HepG2 (cell line): ENCODE measurements around the gene VPS11. TPM values are rescaled to one million over a fixed set of nuclear protein-coding genes. Genes with fewer than 3 reads are reported as not detected.

Source experiments
- ATAC-seq: fragments of 200-7000 bp; cut with Tn5 transposase; 3 replicates; pipeline ENCODE4 v1.9.1; 2020; ENCODE audit warnings: mild to moderate bottlenecking, moderate library complexity
- BruUV-seq: library from RNA; stranded (reverse); fragments of 400-500 nt; replicated peaks from 2 replicates; lab custom pipeline; 2021; lab: Mats Ljungman, UMichigan
- CTCF ChIA-PET: fragments of 300-600 bp; formaldehyde crosslinking; extraction: SDS; loops from one replicate; lab custom pipeline; 2021; ENCODE audit warnings: low total read pairs, inconsistent platforms, low intra/inter-chr PET ratio; lab: Yijun Ruan, JAX
- POLR2A ChIA-PET: fragments of 350-600 bp; sonication (Branson Sonifier 250); formaldehyde crosslinking; loops from one replicate; lab custom pipeline; 2020; ENCODE audit warnings: antibody characterized with exemption, inconsistent platforms; lab: Yijun Ruan, JAX
- DNase-seq: peaks from one replicate; pipeline ENCODE4 v3.0.0-alpha.2; 2015; ENCODE audit warnings: low spot score
- FAIRE-seq: peaks from 3 replicates; lab custom pipeline; 2011; peaks lifted over from hg19 to GRCh38; lab: Jason Lieb, UNC
- H2AFZ ChIP-seq: one replicate; pipeline ENCODE4 v1.6.1; 2011; ENCODE audit warnings: low read length, inconsistent platforms
- H3K27ac ChIP-seq: fragments of 300-600 bp; 3 replicates; pipeline ENCODE4 v1.8.0; 2011; ENCODE audit warnings: mixed run types, mild to moderate bottlenecking, mixed read lengths, low read length, inconsistent platforms; ENCODE audit not compliant: insufficient read depth; ENCODE audit errors: extremely low read length
- H3K27me3 ChIP-seq, 2 experiments: fragments of 200-600 bp in 1 of 2; 2 replicates in 1 of 2; 3 replicates in 1 of 2; pipeline versions ENCODE4 v1.6.0 to v1.8.0; 2011; ENCODE audit warnings: low read length in 2 of 2, mild to moderate bottlenecking in 2 of 2, moderate library complexity in 2 of 2, inconsistent platforms in 1 of 2; ENCODE audit not compliant: insufficient read depth in 2 of 2, control insufficient read depth in 1 of 2
- H3K36me3 ChIP-seq, 2 experiments: fragments of 200-600 bp in 1 of 2; replicated peaks in 1 of 2; 2 replicates in 1 of 2; 3 replicates in 1 of 2; pipeline versions ENCODE4 v1.5.1 to v1.8.0; 2011; ENCODE audit warnings: low read length in 2 of 2, inconsistent platforms in 1 of 2; ENCODE audit not compliant: insufficient read depth in 2 of 2, control insufficient read depth in 1 of 2
- H3K4me1 ChIP-seq: 2 replicates; pipeline ENCODE4 v1.5.1; 2012; ENCODE audit warnings: low read length, inconsistent platforms; ENCODE audit not compliant: insufficient read depth
- H3K4me2 ChIP-seq: 2 replicates; pipeline ENCODE4 v1.6.0; 2011; ENCODE audit warnings: low read depth, low read length, inconsistent platforms
- H3K4me3 ChIP-seq, 3 experiments: fragments of 200-600 bp in 1 of 3; sonication (generic), shearing (Covaris generic) in 1 of 3; replicated peaks in 1 of 3; 2 replicates each; pipeline ENCODE4 v1.5.1; 2011 to 2016; ENCODE audit warnings: low read length in 3 of 3, inconsistent platforms in 2 of 3, low read depth in 2 of 3, mild to moderate bottlenecking in 2 of 3, control low read depth in 1 of 3, mixed read lengths in 1 of 3; ENCODE audit not compliant: insufficient read depth in 1 of 3
- H3K79me2 ChIP-seq: one replicate; pipeline ENCODE4 v1.6.1; 2011; ENCODE audit warnings: low read length, inconsistent platforms; ENCODE audit not compliant: insufficient read depth
- H3K9ac ChIP-seq: 2 replicates; pipeline ENCODE4 v1.6.0; 2011; ENCODE audit warnings: mild to moderate bottlenecking, low read depth, low read length, inconsistent platforms; ENCODE audit not compliant: insufficient read depth
- H3K9me3 ChIP-seq: 2 replicates; pipeline ENCODE4 v1.5.1; 2012; ENCODE audit warnings: mild to moderate bottlenecking, low read length
- H4K20me1 ChIP-seq: 2 replicates; pipeline ENCODE4 v1.6.0; 2011; ENCODE audit warnings: inconsistent platforms, mild to moderate bottlenecking, low read length, moderate library complexity; ENCODE audit not compliant: insufficient read depth
- CAMTA2 ChIP-seq: sonication (generic); formaldehyde crosslinking; IDR thresholded peaks from 2 replicates; pipeline ENCODE4 v1.4.0; 2020; ENCODE audit warnings: mild to moderate bottlenecking, missing genetic modification reagents, borderline replicate concordance
- KDM1A ChIP-seq: IDR thresholded peaks from 2 replicates; pipeline ENCODE4 v1.6.1; 2016; ENCODE audit warnings: missing compliant biosample characterization
- KDM6A ChIP-seq: IDR thresholded peaks from 2 replicates; pipeline ENCODE4 v1.6.1; 2016; ENCODE audit warnings: low read depth
- KLF12 ChIP-seq: sonication (generic); formaldehyde crosslinking; IDR thresholded peaks from 2 replicates; pipeline ENCODE4 v1.4.0; 2020; ENCODE audit warnings: missing genetic modification reagents, borderline replicate concordance
- MTA3 ChIP-seq: sonication (generic); formaldehyde crosslinking; IDR thresholded peaks from 2 replicates; pipeline ENCODE4 v1.4.0; 2020; ENCODE audit warnings: missing genetic modification reagents
- NFIC ChIP-seq: IDR thresholded peaks from 2 replicates; pipeline ENCODE4 v1.6.1; 2012; ENCODE audit warnings: mild to moderate bottlenecking, low read length, inconsistent platforms
- PCBP1 ChIP-seq: fragments of 200-400 bp; formaldehyde crosslinking; IDR thresholded peaks from 2 replicates; pipeline ENCODE4 v1.6.1; 2017; ENCODE audit warnings: mild to moderate bottlenecking, low read depth, low read length, borderline replicate concordance
- RBFOX2 ChIP-seq: fragments of 200-400 bp; formaldehyde crosslinking; IDR thresholded peaks from 2 replicates; pipeline ENCODE4 v1.6.1; 2017; ENCODE audit warnings: low read depth, mild to moderate bottlenecking, low read length
- SALL2 ChIP-seq: sonication (generic); formaldehyde crosslinking; IDR thresholded peaks from 2 replicates; pipeline ENCODE4 v1.8.1; 2023; ENCODE audit warnings: mild to moderate bottlenecking, missing genetic modification reagents, inconsistent platforms
- ZBTB21 ChIP-seq: sonication (generic); formaldehyde crosslinking; IDR thresholded peaks from 2 replicates; pipeline ENCODE4 v1.4.0; 2020; ENCODE audit warnings: missing genetic modification reagents
- ZNF121 ChIP-seq: sonication (generic); formaldehyde crosslinking; IDR thresholded peaks from 2 replicates; pipeline ENCODE4 v1.5.0; 2020; ENCODE audit warnings: mild to moderate bottlenecking, missing genetic modification reagents
- ZNF790 ChIP-seq: sonication (generic); formaldehyde crosslinking; IDR thresholded peaks from 2 replicates; pipeline ENCODE4 v1.8.0; 2022; ENCODE audit warnings: missing genetic modification reagents, mild to moderate bottlenecking, borderline replicate concordance
- ZNF879 ChIP-seq: sonication (generic); formaldehyde crosslinking; IDR thresholded peaks from 2 replicates; pipeline ENCODE4 v1.8.1; 2023; ENCODE audit warnings: missing genetic modification reagents
- WGBS: methylation state at CpG from one replicate; pipeline ENCODE4 v1.1.6; 2017; ENCODE audit warnings: low lambda C conversion rate; 5-methylcytosine and 5-hydroxymethylcytosine counted together
- in situ Hi-C: cut with HindIII; loops from 2 replicates; pipeline ENCODE4 v1.10.0; 2017; ENCODE audit warnings: low pct_unique_long_range_greater_than_20kb; ENCODE audit not compliant: extremely low pct_ligation_motif_present
- intact Hi-C: fragments of 100-400 bp; cut with micrococcal nuclease; formaldehyde crosslinking; loops from one replicate; pipeline ENCODE4 v1.10.0; 2022; ENCODE audit not compliant: unreplicated experiment
- polyA plus RNA-seq, 8 experiments: library from polyadenylated mRNA; depleted of rRNA in 3 of 8; stranded (reverse) in 7 of 8; unstranded in 1 of 8; fragments of >200 nt; fragmentation: Illumina TruSeq in 4 of 8; extraction: Trizol in 4 of 8; gene quantifications; 2 replicates each; pipeline versions ENCODE4 v1.2.1 to v1.2.3, GENCODE V29; 2011 to 2016; ENCODE audit warnings: low read depth in 4 of 8, missing spikeins in 1 of 8, mixed read lengths in 1 of 8; ENCODE audit not compliant: insufficient read depth in 1 of 8
- total RNA-seq, 5 experiments: library from RNA; depleted of rRNA; stranded (reverse); fragments of >200 nt; fragmentation: Illumina TruSeq; extraction: Trizol; gene quantifications; 2 replicates each; pipeline ENCODE4 v1.2.3, GENCODE V29; 2016; ENCODE audit warnings: low read depth in 1 of 5

The VPS11 gene
- total and polyA plus RNA-seq, 2 of the 13 experiments (the other 11 are each of a cell fraction or from before 2014, with no cell fraction given) = 13.7 to 21.6 TPM

DNA sequence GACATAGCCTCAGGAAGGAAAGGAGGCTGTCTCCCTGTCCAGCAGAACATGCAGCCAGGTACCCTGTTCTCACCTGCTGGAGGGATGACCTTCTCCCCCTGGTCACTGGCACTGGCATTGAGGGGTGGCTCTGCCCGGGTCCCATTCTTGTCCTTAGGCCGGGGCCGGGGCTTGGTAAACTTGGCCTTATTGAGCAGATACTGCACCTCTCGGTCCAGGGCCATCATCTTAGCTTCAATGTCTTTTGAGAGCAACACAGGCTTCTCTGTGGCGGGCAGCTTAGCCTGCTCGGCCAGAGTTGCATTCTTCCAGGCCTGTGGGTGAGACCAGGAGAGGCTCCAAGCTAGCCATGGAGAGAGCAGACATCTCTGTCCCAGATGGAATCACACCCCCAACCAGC, 21.1 kb upstream of the VPS11 start:
- ChIA-PET POLR2A (interaction anchor here (0.9 kb wide), 1 partner anchor 10 kb away, joined by 3 read pairs; no protein-coding TSS in a partner anchor), CTCF (no interaction called here)
- BruUV-seq = no TSS peak
- DNase-seq (no peak), FAIRE-seq (no peak), ATAC-seq (no peak)
- Histone ChIP-seq H3K27me3 (no peaks in the 10 kb centered on the region; a peak in 1 of 5 replicates), H3K4me2 (no peak overlapping the region), H3K9ac (no peak overlapping the region), H3K4me3 (no peak overlapping the region), H3K36me3 (peaks cover 39 to 47% of the 10 kb centered on the region in 2 experiments), H3K9me3 (no peaks in the 10 kb centered on the region), H4K20me1 (peaks cover 3% of the 10 kb centered on the region; the same call in 1 of the 2 replicates), H2AFZ (no peak overlapping the region), H3K4me1 (peaks cover 9% of the 10 kb centered on the region; the same call in 1 of the 2 replicates), H3K79me2 (no peaks in the 10 kb centered on the region), H3K27ac (no peak overlapping the region)
- in situ Hi-C loops (no loop called here), intact Hi-C loops (no loop called here)
- WGBS = no CpG with 5 or more reads among the region's 6 CpGs
- no peak for TF ChIP-seq ZBTB21 (CRISPR knock-in tag)
- 0 out of 2 replicates have a peak, but pooled peaks have one; percentile 18 for TF ChIP-seq RBFOX2
- no peak for TF ChIP-seq KLF12
- no peak for TF ChIP-seq ZNF879 (CRISPR knock-in tag)

DNA sequence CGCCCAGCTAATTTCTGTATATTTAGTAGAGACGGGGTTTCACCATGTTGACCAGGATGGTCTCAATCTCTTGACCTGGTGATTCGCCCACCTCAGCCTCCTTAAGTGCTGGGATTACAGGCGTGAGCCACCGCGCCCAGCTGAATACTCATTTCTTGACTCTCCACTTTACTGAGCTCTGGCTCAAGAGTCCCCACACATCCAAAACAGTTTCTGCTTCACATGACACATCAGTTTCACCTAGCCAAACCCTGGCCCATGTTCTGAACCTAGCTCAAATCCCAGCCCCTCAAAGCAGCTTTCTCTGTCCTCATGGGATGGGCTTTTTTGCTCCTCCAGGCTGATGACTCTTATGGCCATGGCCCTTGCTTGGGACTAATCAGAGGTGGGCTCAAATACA, 20.4 kb upstream of the VPS11 start:
- BruUV-seq = no TSS peak
- no peak for FAIRE-seq
- TF ChIP-seq ZNF121 (CRISPR knock-in tag) (no peak), PCBP1 (no peak), KDM6A (CRISPR knock-in tag) (no peak), SALL2 (CRISPR knock-in tag) (no peak), KDM1A (CRISPR knock-in tag) (no peak), MTA3 (CRISPR knock-in tag) (no peak), NFIC (no peak), CAMTA2 (CRISPR knock-in tag) (no peak), ZNF790 (CRISPR knock-in tag) (no peak)
- Histone ChIP-seq H3K4me1 (peaks cover 3% of the 10 kb centered on the region; the same call in 1 of the 2 replicates), H3K27ac (no peak overlapping the region), H2AFZ (no peak overlapping the region), H3K4me3 (no peak overlapping the region), H3K4me2 (no peak overlapping the region), H3K9me3 (no peaks in the 10 kb centered on the region), H3K9ac (no peak overlapping the region), H3K36me3 (peaks cover 44 to 54% of the 10 kb centered on the region in 2 experiments), H3K79me2 (no peaks in the 10 kb centered on the region), H4K20me1 (peaks cover 3% of the 10 kb centered on the region; the same call in 1 of the 2 replicates), H3K27me3 (no peaks in the 10 kb centered on the region; a peak in 1 of 5 replicates)
- 98% methylated on average over 6 of the region's 6 CpGs for WGBS
- no peak for ATAC-seq
- CTCF ChIA-PET = no interaction called here
- POLR2A ChIA-PET = interaction anchor here (0.6 to 1.3 kb wide), 3 partner anchors 9 to 38 kb away, joined by 3 read pairs; partner anchors contain the start of genes HMBS and TRAPPC4
- no peak for DNase-seq
- in situ Hi-C loops = no loop called here
- intact Hi-C loops = no loop called here
